Colon (tissue), 2 donors: ENCODE measurements around the gene TAF5.
"Not testable (repeated sequence)": the region's sequence is repeated elsewhere in the genome, so short reads cannot be mapped to it uniquely, and the experiment has no call there.

Experiments
- FAIRE-seq: peaks from 2 replicates; lab custom pipeline; 2012; peaks lifted over from hg19 to GRCh38; lab: Jason Lieb, UNC
- donor health status: control.
- donor health status: control.

Gene TAF5

GRCh38 chr10:103367782-103368518 is at the start of gene TAF5:
Gene TAF5 (plus strand): TSS chr10:103367976. CDS start chr10:103367990, 14 bp downstream.
- peak; percentile 73 for FAIRE-seq

DNA sequence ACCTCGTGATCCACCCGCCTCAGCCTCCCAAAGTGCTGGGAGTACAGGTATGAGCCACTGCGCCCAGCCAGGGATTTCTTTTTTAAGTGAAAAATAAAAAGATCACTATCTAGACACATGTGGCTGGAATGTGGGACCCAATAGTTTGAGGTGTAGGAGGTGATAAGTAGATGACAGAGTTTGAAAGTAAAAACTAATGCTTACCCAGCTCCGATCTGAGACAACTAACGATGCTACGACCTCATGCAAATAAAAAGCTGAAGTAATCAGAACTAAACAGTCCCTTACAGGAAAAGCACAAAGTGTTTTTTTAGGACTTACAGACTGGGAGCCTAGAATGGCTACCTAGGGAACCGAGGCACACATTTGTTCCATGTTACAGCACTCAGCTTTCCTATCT is 39.9 kb upstream of the TAF5 start:
- FAIRE-seq, result no peak

- FAIRE-seq, result peak; percentile 88
These were observed 33.7 kb upstream of the TAF5 start for GRCh38 chr10:103333934-103334520.

GRCh38 chr10:103334567-103334966 is 33.2 kb upstream of the TAF5 start:
- FAIRE-seq, result no peak

DNA sequence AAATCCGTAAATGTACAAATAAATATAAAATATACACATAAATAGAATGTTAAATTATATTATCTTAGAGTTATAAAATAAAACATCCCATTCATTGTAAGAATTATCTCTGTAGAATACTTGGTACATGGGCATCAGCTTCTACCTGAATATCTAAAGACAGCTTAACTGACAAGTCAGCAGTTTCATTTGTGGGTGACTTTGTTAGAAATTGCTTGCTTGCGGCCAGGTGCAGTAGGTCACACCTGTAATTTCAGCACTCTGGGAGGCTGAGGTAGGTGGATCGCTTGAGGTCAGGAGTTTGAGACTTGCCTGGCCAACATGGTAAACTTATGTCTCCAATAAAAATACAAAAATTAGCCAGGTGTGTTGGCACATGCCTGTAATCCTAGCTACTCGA is 31.4 kb upstream of the TAF5 start:
- FAIRE-seq, result no peak

DNA sequence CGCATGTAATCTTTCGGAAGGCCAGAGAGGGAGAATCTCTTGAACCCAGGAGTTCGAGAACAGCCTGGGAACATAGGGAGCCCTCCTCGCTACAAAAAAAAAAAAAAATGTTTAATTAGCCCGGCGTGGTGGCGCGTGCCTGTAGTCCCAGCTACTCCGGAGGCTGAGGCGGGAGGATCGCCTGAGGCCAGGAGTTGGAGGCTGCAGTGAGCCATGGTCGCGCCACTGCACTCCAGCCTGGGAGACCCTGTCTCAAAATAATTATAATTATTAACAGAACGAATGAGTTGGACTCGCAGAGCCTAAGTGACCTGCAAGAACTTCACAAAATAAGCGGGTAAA is 17.6 kb upstream of the TAF5 start:
- no peak for FAIRE-seq

GRCh38 chr10:103350517-103351260 is 17.1 kb upstream of the TAF5 start, which contains the start of gene PCGF6:
Gene PCGF6 (minus strand): TSS chr10:103351140. CDS start chr10:103351066, 74 bp downstream.
- no peak for FAIRE-seq

GRCh38 chr10:103353281-103353680 is 14.5 kb upstream of the TAF5 start:
- no peak for FAIRE-seq

DNA sequence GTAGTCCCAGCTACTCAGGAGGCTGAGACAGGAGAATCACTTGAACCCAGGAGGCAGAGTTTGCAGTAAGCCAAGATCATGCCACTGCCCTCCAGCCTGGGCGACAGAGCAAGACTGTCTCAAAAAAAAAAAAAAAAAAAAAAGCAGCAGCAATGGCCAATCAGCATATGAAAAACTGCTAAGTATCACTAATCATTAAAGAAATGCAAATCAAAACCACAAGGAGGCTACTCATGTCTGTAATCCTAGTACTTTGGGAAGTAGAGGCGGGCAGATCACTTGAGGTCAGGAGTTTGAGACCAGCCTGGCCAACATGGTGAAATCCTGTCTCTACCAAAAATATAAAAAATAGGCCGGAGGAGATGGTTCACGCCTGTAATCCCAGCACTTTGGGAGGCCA is 13.2 kb upstream of the TAF5 start:
- FAIRE-seq, result not testable (repeated sequence)

DNA sequence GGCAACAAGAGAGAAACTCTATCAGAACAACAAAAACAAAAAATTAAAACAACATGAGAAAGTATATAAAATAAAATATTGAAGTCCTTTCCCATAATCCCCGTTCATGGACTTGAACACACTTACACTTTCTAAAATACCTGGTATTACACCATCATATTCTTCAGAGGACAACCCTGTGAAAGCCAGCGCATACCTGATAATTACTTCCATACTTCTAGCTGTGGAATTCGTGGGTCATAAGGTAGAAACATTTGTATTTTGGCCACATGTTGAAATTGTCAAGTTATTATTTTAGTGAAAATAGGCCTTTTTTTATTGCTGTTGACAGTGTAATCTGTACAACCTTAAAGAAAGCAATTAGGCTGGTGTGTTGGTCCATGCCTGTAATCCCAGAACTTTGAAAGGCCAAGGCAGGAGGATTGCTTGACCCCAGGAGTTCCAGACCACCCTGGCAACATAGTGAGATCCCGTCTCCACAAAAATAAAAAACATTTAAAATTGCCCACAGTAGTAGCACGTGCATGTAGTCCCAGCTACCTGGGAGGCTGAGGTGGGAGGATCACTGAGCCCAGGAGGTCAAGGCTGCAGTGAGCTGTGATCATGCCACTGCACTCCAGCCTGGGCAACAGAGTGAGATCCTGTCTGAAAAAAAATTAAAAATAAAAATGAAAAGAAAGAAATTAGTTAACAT is 11.7 kb upstream of the TAF5 start:
- no peak for FAIRE-seq

DNA sequence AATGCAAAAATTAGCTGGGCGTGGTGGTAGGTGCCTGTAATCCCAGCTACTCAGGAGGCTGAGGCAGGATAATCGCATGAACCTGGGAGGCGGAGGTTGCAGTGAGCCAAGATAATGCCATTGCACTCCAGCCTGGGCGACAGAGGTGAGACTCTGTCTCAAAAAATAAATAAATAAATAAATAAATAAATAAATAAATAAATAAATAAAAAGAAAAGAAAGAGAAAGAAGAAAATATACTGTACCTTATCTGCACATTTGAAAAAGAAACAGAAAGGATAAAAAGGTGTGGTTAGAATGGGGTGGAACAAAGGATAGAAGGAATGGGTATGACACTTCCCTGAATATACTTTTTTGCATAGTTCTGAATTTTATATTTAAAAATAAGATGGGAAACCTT is 8.3 kb upstream of the TAF5 start:
- not testable (repeated sequence) for FAIRE-seq

DNA sequence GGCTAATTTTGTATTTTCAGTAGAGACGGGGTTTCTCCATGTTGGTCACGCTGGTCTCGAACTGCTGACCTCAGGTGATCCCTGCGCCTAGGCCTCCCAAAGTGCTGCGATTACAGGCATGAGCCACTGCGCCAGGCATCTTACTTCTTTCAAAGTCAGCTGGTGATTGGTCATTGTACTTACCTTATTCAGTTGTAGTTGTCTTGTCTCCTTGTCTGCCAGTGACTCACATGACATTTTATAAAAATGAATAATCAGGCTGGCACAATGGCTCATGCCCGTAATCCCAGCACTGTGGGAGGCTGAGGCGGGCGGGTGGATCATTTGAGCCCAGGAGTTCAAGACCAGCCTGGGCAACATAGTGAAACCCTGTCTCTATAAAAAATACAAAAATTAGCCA is 7.0 kb upstream of the TAF5 start:
- FAIRE-seq, result not testable (repeated sequence)

- FAIRE-seq, result no peak
These were observed 396 bp upstream of the TAF5 start for GRCh38 chr10:103367379-103367781.

- FAIRE-seq, result no peak
These were observed 5.8 kb downstream of the TAF5 start for GRCh38 chr10:103373544-103373943.

GRCh38 chr10:103374263-103374662 is 6.5 kb downstream of the TAF5 start:
- peak; percentile 62 for FAIRE-seq

GRCh38 chr10:103382769-103383168 is 15.0 kb downstream of the TAF5 start:
- no peak for FAIRE-seq

- FAIRE-seq, result no peak
These were observed 26.4 kb downstream of the TAF5 start for GRCh38 chr10:103394180-103394579.

DNA sequence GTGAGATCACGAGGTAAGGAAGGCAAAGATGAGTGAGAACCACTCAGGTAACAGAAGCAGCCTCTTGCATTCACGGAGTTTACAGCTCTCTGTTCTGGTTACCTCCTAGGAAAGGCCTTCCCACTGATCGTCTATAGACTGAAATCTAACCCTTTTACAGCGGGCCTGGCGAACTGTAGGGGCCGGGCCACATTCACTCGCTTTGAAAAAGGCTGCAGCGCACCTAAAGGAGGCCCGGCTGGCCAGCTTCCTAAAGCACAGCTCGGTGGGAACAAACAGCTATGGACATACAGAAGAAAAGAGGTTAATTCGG is 27.9 kb downstream of the TAF5 start:
- no peak for FAIRE-seq

DNA sequence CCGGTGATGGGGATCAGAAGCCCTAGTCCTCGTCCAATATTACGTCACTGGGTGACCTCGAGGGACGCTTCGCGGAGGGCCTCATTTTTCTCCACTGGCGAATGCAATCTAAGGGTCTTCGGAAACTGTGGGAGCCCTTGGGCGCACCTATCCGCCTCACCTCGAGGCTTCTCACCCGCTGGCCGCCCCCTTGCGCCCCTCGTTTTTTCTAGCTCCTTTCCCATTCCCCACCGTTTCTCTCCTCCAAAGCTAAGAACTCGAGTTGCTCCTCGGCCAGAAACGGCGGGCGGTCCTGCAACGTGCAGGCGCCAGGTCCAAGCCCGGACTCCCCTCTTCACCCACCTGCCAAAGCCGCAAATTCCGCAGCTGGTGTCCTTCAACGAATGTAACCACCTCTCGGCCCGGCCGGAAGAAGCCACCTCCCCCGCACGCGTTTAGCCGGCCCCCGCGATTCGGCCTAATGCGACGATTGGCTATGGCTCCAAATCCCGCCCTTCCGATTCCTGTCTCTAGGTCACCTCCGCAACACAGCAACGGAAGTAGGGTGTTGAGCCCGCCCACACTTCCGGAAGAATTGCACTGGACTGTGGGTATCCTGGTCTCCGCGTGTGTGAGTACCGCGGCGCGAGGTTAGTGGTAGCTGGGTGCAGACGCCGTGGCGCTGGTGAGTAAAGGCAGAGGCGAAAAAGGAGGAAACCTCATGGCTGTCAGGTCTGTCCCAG is 28.5 kb downstream of the TAF5 start, which contains the start of the genes ATP5MK and PDCD11:
Gene ATP5MK (minus strand): TSS at position 409 of the 722 bp plus-strand sequence. CDS start 4,018 bp downstream, outside the sequence.
Gene PDCD11 (plus strand): TSS at position 560 of the 722 bp plus-strand sequence. CDS start 1,801 bp downstream, outside the sequence.
- FAIRE-seq, result peak; percentile 75

- FAIRE-seq, result no peak
These were observed 29.0 kb downstream of the TAF5 start for GRCh38 chr10:103396789-103397087.

DNA sequence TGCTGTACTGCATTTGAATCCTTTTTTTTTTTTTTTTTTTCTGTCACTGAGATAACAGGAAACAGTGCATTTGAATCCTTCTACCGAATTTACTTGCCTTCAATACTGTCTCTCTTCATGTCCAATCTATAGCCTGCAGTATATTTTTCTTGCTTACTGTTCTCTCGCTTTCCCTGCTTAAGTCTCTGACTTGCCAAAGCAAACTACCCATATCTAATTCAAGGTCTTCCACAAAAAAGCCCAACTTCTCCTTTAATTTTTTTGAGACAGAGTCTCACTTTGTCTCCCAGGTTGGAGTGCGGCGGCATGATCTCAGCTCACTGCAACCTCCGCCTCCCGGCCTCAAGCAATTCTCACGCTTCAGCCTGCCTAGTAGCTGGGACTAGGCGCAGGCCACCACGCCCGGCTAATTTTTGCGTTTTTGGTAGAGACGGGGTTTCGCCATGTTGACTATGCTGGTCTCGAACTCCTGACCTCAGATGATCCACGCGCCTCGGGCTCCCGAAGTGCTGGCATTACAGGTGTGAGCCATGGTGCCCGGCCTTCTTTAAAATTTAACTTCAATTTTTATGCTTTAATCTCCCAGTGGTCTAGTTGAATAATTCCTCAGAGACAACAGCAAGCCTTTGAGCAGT is 29.5 kb downstream of the TAF5 start:
- FAIRE-seq, result no peak

- FAIRE-seq, result no peak
These were observed 45.8 kb downstream of the TAF5 start for GRCh38 chr10:103413564-103413963.
